ENCODE data around the gene MZF1. TPM values are rescaled to one million over a fixed set of nuclear protein-coding genes. Genes with fewer than 3 reads are reported as not detected.

The MZF1 gene
- total RNA-seq, 1 experiment from 2014 or later, result 25.9 TPM

DNA sequence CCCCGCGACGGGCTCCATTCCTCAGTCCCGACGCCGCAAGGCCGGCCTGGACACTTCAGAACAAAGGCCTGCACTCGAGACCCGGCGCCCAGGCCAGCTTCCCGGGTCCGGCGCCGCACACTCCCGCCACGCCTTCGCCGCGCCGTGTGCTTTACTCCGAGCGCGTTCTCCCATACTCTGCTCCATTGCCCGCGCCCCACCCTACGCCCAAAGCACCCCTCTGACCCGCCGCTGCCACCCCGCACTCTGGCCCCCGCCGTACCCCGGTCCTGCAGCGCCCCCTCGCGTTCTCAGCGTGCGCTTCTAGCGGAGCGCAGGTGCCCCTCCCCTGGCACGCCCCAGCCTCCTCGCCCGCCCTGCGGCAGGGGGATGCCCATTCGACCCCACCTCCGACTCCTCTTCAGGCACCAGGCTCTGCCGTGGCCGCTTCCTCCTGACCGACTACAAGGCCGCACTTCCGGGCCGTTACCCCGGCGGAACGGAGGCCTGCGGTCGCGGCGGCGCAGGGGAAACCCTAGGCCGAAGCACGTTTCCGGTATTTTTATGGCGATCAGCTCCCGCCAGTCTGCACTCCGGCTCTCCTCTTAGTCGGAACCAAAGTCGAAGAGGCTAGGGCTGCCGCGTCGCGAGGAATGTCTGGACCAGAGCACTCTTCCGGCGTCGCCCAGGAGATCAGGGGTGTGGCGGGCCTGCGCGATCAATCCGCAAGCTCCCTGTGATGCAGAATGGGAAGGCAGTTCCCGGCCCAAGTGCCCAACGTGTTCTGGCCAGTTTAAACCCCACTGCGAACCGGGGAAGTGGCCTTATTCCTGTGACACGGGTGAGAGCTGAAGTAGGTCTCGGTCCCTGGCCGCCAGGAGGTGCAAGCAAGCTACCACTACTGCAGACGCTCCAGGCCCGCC, 53.5 kb downstream of the MZF1 start, which contains the start of gene ZBTB45:
ZBTB45 (minus strand) TSS at position 456 of the 902 bp plus-strand sequence. CDS start 2,137 bp downstream, outside the sequence.
- H3K36me3 ChIP-seq (ENCODE audit: control insufficient read depth, insufficient read depth, low read length), result peaks cover 2% of the 10 kb centered on the region; the same call in 1 of the 2 replicates
- ATAC-seq (peak; percentile 89), DNase-seq (ENCODE audit: low read depth, low spot score) (peak; percentile 95)
- peak within 1 kb of the TSS; percentile 99 for H3K27ac ChIP-seq (ENCODE audit: low read length)
- TSS peak; percentile 95 for BruUV-seq (replicated peaks)
- ChIA-PET POLR2A (interaction anchor here (0.5 to 1.6 kb wide), 4 partner anchors 9 to 157 kb away, joined by 3 to 7 read pairs (median 4); partner anchors contain the start of gene TRIM28), CTCF (interaction anchor here (0.5 to 3.0 kb wide), 7 partner anchors 14 to 172 kb away, joined by 3 to 11 read pairs (median 7); partner anchors contain the start of genes CHMP2A and TRIM28)
- TF ChIP-seq, protein P1, sequence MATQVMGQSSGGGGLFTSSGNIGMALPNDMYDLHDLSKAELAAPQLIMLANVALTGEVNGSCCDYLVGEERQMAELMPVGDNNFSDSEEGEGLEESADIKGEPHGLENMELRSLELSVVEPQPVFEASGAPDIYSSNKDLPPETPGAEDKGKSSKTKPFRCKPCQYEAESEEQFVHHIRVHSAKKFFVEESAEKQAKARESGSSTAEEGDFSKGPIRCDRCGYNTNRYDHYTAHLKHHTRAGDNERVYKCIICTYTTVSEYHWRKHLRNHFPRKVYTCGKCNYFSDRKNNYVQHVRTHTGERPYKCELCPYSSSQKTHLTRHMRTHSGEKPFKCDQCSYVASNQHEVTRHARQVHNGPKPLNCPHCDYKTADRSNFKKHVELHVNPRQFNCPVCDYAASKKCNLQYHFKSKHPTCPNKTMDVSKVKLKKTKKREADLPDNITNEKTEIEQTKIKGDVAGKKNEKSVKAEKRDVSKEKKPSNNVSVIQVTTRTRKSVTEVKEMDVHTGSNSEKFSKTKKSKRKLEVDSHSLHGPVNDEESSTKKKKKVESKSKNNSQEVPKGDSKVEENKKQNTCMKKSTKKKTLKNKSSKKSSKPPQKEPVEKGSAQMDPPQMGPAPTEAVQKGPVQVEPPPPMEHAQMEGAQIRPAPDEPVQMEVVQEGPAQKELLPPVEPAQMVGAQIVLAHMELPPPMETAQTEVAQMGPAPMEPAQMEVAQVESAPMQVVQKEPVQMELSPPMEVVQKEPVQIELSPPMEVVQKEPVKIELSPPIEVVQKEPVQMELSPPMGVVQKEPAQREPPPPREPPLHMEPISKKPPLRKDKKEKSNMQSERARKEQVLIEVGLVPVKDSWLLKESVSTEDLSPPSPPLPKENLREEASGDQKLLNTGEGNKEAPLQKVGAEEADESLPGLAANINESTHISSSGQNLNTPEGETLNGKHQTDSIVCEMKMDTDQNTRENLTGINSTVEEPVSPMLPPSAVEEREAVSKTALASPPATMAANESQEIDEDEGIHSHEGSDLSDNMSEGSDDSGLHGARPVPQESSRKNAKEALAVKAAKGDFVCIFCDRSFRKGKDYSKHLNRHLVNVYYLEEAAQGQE (IDR thresholded peaks at IDR 0.05; ENCODE audit: insufficient read depth in 1 of 2, low read depth in 2 of 2, low read length in 1 of 2), result peak in 1 of 2 experiments; percentile 78; a peak in 1 of 4 replicates
- peak; percentile 59; the same call in 1 of the 2 replicates for TF ChIP-seq TCF7L2 (IDR thresholded peaks at IDR 0.05; ENCODE audit: low read depth, low read length)
- peak; percentile 93; the same call in 1 of the 2 replicates for TF ChIP-seq SIN3A (IDR thresholded peaks at IDR 0.05; ENCODE audit: borderline replicate concordance, insufficient read depth, low read depth, low read length)
- peak; percentile 94 for TF ChIP-seq POLR2AphosphoS5 (IDR thresholded peaks at IDR 0.05; ENCODE audit: low read depth, low read length)
- TF ChIP-seq, protein P2, sequence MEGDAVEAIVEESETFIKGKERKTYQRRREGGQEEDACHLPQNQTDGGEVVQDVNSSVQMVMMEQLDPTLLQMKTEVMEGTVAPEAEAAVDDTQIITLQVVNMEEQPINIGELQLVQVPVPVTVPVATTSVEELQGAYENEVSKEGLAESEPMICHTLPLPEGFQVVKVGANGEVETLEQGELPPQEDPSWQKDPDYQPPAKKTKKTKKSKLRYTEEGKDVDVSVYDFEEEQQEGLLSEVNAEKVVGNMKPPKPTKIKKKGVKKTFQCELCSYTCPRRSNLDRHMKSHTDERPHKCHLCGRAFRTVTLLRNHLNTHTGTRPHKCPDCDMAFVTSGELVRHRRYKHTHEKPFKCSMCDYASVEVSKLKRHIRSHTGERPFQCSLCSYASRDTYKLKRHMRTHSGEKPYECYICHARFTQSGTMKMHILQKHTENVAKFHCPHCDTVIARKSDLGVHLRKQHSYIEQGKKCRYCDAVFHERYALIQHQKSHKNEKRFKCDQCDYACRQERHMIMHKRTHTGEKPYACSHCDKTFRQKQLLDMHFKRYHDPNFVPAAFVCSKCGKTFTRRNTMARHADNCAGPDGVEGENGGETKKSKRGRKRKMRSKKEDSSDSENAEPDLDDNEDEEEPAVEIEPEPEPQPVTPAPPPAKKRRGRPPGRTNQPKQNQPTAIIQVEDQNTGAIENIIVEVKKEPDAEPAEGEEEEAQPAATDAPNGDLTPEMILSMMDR (IDR thresholded peaks at IDR 0.05), result peak; percentile 95
- no peaks in the 10 kb centered on the region for H3K27me3 ChIP-seq (ENCODE audit: control insufficient read depth, insufficient read depth, low read length)
- intact Hi-C loops (cut with micrococcal nuclease; ENCODE audit: unreplicated experiment) (loop anchor here (1.0 kb wide), 1 partner anchor 36 kb away; the partner anchor contains the start of gene CHMP2A), in situ Hi-C loops (cut with HindIII; ENCODE audit: low pct_unique_long_range_greater_than_20kb, low sequenced_read_pairs) (no loop called here)
- peak within 1 kb of the TSS; percentile 72 to 98 for H3K4me3 ChIP-seq (ENCODE audit: low read depth in 2 of 2, low read length in 2 of 2)
- peaks cover 30% of the 10 kb centered on the region for H3K4me1 ChIP-seq (ENCODE audit: control insufficient read depth, insufficient read depth, low read length)
- no peaks in the 10 kb centered on the region for H3K9me3 ChIP-seq (ENCODE audit: control insufficient read depth, insufficient read depth, low read depth, low read length)

DNA sequence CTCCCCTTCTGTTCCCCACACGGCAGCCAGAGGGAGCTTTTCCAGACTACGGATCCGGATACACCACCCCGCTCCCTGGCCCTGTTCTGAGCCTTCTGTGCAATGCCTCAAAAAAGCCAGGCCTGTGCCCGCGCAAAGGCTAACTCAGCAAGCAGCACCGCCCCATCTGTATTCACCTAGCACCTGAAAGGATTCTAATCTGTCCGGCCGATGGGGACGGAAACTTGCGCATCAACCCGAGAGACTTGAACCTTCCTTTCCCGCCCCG, 54.1 kb downstream of the MZF1 start:
- Histone ChIP-seq H3K27me3 (ENCODE audit: control insufficient read depth, insufficient read depth, low read length) (no peaks in the 10 kb centered on the region), H3K27ac (ENCODE audit: low read length) (peak overlapping the region; percentile 99), H3K4me1 (ENCODE audit: control insufficient read depth, insufficient read depth, low read length) (peaks cover 34% of the 10 kb centered on the region), H3K9me3 (ENCODE audit: control insufficient read depth, insufficient read depth, low read depth, low read length) (no peaks in the 10 kb centered on the region), H3K36me3 (ENCODE audit: control insufficient read depth, insufficient read depth, low read length) (peaks cover 3% of the 10 kb centered on the region; the same call in 1 of the 2 replicates), H3K4me3 (ENCODE audit: low read depth in 2 of 2, low read length in 2 of 2) (peak overlapping the region; percentile 72 to 98)
- intact Hi-C loops (cut with micrococcal nuclease; ENCODE audit: unreplicated experiment) (loop anchor here (1.0 kb wide), 1 partner anchor 36 kb away; the partner anchor contains the start of gene CHMP2A), in situ Hi-C loops (cut with HindIII; ENCODE audit: low pct_unique_long_range_greater_than_20kb, low sequenced_read_pairs) (no loop called here)
- DNase-seq (ENCODE audit: low read depth, low spot score), result no peak
- CTCF ChIA-PET, result interaction anchor here (0.5 to 3.0 kb wide), 2 partner anchors 13 to 25 kb away, joined by 4 to 11 read pairs; partner anchors contain the start of gene TRIM28
- no TSS peak for BruUV-seq (replicated peaks)
- TF ChIP-seq TCF7L2 (IDR thresholded peaks at IDR 0.05; ENCODE audit: low read depth, low read length), result no peak
- TF ChIP-seq, protein P1 (IDR thresholded peaks at IDR 0.05; ENCODE audit: insufficient read depth in 1 of 2, low read depth in 2 of 2, low read length in 1 of 2), result no peak
- TF ChIP-seq, protein P2 (IDR thresholded peaks at IDR 0.05), result peak; percentile 78; the same call in 1 of the 2 replicates
- no peak for TF ChIP-seq SIN3A (IDR thresholded peaks at IDR 0.05; ENCODE audit: borderline replicate concordance, insufficient read depth, low read depth, low read length)
- no peak for TF ChIP-seq POLR2AphosphoS5 (IDR thresholded peaks at IDR 0.05; ENCODE audit: low read depth, low read length)
- ATAC-seq, result peak; percentile 52
- POLR2A ChIA-PET, result interaction anchor here (1.6 kb wide), 1 partner anchor 25 kb away, joined by 7 read pairs; the partner anchor contains the start of gene TRIM28

All from Panc1 (cell line).